ENCODE measurements around the gene BMF.

Gene BMF

GRCh38 chr15:40070166-40070557 is 38.5 kb downstream of the BMF start:
- in situ Hi-C loops (cut with MboI; ENCODE audit: low pct_unique_long_range_greater_than_20kb, low sequenced_read_pairs, unreplicated experiment), result no loop called here

DNA sequence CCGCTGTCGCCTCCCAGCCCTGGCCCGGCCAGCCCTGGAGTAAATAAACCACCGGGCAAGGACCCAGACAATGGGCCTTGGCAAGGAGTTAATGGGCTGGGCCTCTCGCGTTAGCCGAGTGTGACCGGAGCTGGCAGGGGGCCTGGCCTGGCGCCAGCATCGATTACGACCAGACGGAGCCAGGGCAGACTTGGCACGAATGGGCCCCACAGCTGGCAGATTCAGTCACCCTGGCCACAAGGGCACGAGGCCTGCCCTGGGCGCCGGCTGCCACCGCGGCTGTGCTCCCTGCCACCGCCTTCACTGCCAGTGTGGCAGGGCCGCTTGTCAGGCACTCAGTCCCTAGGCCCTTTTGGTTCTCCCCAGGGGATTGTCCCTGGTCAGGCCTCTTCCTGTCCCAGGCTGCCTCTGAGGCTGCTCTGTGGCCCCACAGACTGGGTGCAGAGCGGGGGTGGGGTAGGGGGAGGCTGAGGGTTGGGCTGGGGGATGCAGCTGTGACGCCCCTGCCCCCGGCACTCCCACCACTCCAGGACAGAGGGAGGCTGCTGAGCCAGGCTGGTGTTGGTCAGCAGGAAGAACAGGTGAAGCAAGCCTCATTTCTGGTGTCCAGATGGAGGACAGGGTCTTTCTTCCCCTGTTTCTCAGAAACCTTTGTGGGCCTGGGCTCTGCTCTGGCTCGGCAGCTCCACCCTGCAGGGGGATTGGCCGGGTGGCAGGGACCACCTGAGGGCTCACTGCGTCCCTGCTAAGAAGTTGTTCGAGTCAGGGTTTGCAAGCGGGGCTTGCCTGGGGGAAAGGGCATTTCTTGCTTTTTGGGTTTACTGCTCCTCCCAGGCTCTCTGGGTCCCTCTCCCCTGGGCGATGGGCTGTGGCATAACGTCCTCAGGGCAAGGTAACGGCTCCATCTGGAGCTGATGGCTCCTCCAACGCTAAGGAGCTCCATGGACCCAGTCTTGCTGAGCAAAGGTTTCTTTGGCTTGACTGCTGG is 39.2 kb downstream of the BMF start:
- TF ChIP-seq, protein P1, sequence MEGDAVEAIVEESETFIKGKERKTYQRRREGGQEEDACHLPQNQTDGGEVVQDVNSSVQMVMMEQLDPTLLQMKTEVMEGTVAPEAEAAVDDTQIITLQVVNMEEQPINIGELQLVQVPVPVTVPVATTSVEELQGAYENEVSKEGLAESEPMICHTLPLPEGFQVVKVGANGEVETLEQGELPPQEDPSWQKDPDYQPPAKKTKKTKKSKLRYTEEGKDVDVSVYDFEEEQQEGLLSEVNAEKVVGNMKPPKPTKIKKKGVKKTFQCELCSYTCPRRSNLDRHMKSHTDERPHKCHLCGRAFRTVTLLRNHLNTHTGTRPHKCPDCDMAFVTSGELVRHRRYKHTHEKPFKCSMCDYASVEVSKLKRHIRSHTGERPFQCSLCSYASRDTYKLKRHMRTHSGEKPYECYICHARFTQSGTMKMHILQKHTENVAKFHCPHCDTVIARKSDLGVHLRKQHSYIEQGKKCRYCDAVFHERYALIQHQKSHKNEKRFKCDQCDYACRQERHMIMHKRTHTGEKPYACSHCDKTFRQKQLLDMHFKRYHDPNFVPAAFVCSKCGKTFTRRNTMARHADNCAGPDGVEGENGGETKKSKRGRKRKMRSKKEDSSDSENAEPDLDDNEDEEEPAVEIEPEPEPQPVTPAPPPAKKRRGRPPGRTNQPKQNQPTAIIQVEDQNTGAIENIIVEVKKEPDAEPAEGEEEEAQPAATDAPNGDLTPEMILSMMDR (IDR thresholded peaks at IDR 0.05; ENCODE audit: extremely low read depth, insufficient read depth, missing control alignments), result no peak
- DNase-seq (ENCODE audit: low spot score), result peak; percentile 79
- in situ Hi-C loops (cut with MboI; ENCODE audit: low pct_unique_long_range_greater_than_20kb, low sequenced_read_pairs, unreplicated experiment), result no loop called here

More at GRCh38 chr15:40070166-40070557, 38.5 kb downstream of the BMF start:
- TF ChIP-seq, protein P1 (IDR thresholded peaks at IDR 0.05; ENCODE audit: extremely low read depth, insufficient read depth, missing control alignments), result no peak
- peak; percentile 49 for DNase-seq (ENCODE audit: low spot score)

- TF ChIP-seq, protein P1 (IDR thresholded peaks at IDR 0.05; ENCODE audit: extremely low read depth, insufficient read depth, missing control alignments), result no peak
- no peak for DNase-seq (ENCODE audit: low spot score)
- in situ Hi-C loops (cut with MboI; ENCODE audit: low pct_unique_long_range_greater_than_20kb, low sequenced_read_pairs, unreplicated experiment), result no loop called here
Measured at GRCh38 chr15:40067921-40068624, 40.6 kb downstream of the BMF start.

- no peak for DNase-seq (ENCODE audit: low spot score)
- in situ Hi-C loops (cut with MboI; ENCODE audit: low pct_unique_long_range_greater_than_20kb, low sequenced_read_pairs, unreplicated experiment), result no loop called here
- TF ChIP-seq, protein P1 (IDR thresholded peaks at IDR 0.05; ENCODE audit: extremely low read depth, insufficient read depth, missing control alignments), result no peak
Measured at GRCh38 chr15:40066589-40066988, 42.1 kb downstream of the BMF start.

- in situ Hi-C loops (cut with MboI; ENCODE audit: low pct_unique_long_range_greater_than_20kb, low sequenced_read_pairs, unreplicated experiment), result no loop called here
- TF ChIP-seq, protein P1 (IDR thresholded peaks at IDR 0.05; ENCODE audit: extremely low read depth, insufficient read depth, missing control alignments), result no peak
- no peak for DNase-seq (ENCODE audit: low spot score)
Measured at GRCh38 chr15:40065166-40065565, 43.5 kb downstream of the BMF start.

DNA sequence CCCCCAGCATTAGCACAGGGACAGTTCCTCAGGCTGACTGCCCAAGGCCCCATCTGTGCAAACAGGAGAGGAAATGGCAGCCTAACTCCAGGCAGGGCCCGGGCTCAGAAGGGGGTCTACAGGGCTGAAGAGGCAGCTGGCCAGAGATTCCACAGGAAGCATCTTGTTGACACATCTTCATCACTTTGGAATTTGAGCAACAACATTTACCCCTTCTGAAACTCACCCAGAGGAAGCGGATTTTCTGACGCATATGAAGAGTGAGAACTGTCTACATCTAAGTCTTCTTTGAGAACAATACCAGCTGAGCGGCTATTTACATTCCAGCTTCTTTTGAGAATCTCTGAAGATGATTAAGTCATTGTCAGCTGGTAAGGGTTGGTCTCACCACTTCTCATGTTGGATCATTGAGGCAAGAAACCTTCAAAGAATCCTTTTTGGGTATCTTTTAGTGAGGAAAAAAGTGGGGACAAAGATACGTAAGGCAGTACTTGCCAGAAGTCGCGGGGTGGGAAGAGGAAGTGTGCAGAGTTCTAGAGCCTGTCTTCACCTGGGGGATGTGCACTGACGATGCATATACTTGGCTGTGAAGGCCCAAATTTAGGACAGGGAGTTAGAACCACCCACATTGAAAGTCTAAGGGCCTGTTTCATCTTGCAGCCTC is 44.3 kb downstream of the BMF start:
- DNase-seq (ENCODE audit: low spot score), result peak; percentile 67
- TF ChIP-seq, protein P1 (IDR thresholded peaks at IDR 0.05; ENCODE audit: extremely low read depth, insufficient read depth, missing control alignments), result no peak
- in situ Hi-C loops (cut with MboI; ENCODE audit: low pct_unique_long_range_greater_than_20kb, low sequenced_read_pairs, unreplicated experiment), result no loop called here

Measured in GM13977 (cell line).